Left ventricle myocardium inferior (tissue), 1 donor: ENCODE results near the gene CHD3. TPM values are rescaled to one million over a fixed set of nuclear protein-coding genes. Genes with fewer than 3 reads are reported as not detected.

Source experiments
- DNase-seq: peaks from one replicate; pipeline ENCODE4 v3.0.0-alpha.2; 2020
- H3K27ac ChIP-seq: fragments of 200-600 bp; replicated peaks from 2 replicates; pipeline ENCODE4 v1.8.0; 2021
- H3K27me3 ChIP-seq: fragments of 200-600 bp; 2 replicates; pipeline ENCODE4 v1.8.0; 2021; ENCODE audit warnings: low read depth
- H3K36me3 ChIP-seq: fragments of 200-600 bp; 2 replicates; pipeline ENCODE4 v1.8.0; 2021
- H3K4me1 ChIP-seq: fragments of 200-600 bp; 2 replicates; pipeline ENCODE4 v1.8.0; 2021
- H3K4me3 ChIP-seq: fragments of 200-600 bp; 2 replicates; pipeline ENCODE4 v1.8.0; 2021; ENCODE audit warnings: mild to moderate bottlenecking, moderate library complexity
- H3K9me3 ChIP-seq: fragments of 200-600 bp; replicated peaks from 2 replicates; pipeline ENCODE4 v1.8.0; 2021
- CTCF ChIP-seq: fragments of 200-600 bp; IDR thresholded peaks from 2 replicates; pipeline ENCODE4 v1.8.0; 2021; ENCODE audit warnings: antibody characterized with exemption, mild to moderate bottlenecking, borderline replicate concordance
- intact Hi-C: fragments of 100-400 bp; cut with micrococcal nuclease; formaldehyde crosslinking; loops from one replicate; pipeline ENCODE4 v1.11.0; 2022
- total RNA-seq: library from RNA; stranded (reverse); fragmentation: NEBNext Ultra II Directional; extraction: Animal tissue kit (Norgen Biotek cat#: 25700); gene quantifications from one replicate; pipeline ENCODE4 v1.2.1, GENCODE V29; 2021
- donor health status: DM: no; HTN: yes; CAD: no; lungs with severe emphysema.

Gene CHD3
- total RNA-seq, 1 donor from 2014 or later: 15.6 TPM

- intact Hi-C loops: no loop called here
- DNase-seq: no peak
- H3K9me3 ChIP-seq: no peaks in the 10 kb centered on the region
- H3K4me3 ChIP-seq: no peak overlapping the region
- H3K4me1 ChIP-seq: peaks cover 44% of the 10 kb centered on the region
- no peaks in the 10 kb centered on the region for H3K27me3 ChIP-seq
- no peak overlapping the region for H3K27ac ChIP-seq
- TF ChIP-seq CTCF: no peak
- peaks cover 71% of the 10 kb centered on the region for H3K36me3 ChIP-seq
These were observed 37.7 kb upstream of the CHD3 start for GRCh38 chr17:7850701-7851437.

DNA sequence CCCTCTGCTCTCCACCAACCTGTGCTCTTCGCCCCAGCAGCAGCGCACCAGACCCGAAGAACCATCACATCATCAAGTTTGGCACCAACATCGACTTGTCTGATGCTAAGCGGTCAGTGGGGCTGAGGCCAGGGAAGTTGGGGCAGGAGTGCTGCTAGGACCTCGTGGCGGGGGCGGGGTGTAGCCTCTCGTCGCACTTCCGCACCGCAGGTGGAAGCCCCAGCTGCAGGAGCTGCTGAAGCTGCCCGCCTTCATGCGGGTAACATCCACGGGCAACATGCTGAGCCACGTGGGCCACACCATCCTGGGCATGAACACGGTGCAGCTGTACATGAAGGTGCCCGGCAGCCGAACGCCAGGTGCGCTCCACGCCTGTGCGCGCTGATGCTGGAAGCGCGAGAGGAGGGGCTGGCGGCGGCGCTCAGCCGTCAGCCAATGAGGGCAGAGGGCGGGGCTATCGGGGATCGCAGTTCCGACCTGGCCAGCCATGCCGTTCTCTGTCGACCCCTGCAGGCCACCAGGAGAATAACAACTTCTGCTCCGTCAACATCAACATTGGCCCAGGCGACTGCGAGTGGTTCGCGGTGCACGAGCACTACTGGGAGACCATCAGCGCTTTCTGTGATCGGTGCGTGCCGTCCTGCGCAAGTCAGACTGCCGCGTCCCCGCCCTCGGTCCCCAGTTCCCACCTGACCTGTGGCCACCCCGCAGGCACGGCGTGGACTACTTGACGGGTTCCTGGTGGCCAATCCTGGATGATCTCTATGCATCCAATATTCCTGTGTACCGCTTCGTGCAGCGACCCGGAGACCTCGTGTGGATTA is 36.9 kb upstream of the CHD3 start:
- Histone ChIP-seq H3K36me3 (peaks cover 64% of the 10 kb centered on the region), H3K27me3 (no peaks in the 10 kb centered on the region), H3K27ac (peak overlapping the region; percentile 99), H3K9me3 (no peaks in the 10 kb centered on the region), H3K4me1 (peaks cover 46% of the 10 kb centered on the region), H3K4me3 (peak overlapping the region; percentile 18)
- peak; percentile 99 for TF ChIP-seq CTCF
- peak; percentile 88 for DNase-seq
- intact Hi-C loops: no loop called here

- peaks cover 58% of the 10 kb centered on the region for H3K36me3 ChIP-seq
- H3K9me3 ChIP-seq: no peaks in the 10 kb centered on the region
- intact Hi-C loops: no loop called here
- H3K4me1 ChIP-seq: peaks cover 49% of the 10 kb centered on the region
- TF ChIP-seq CTCF: no peak
- peak overlapping the region; percentile 18 for H3K4me3 ChIP-seq
- DNase-seq: no peak
- H3K27me3 ChIP-seq: no peaks in the 10 kb centered on the region
- H3K27ac ChIP-seq: peak overlapping the region; percentile 99
These were observed 36.3 kb upstream of the CHD3 start for GRCh38 chr17:7852262-7852670.

DNA sequence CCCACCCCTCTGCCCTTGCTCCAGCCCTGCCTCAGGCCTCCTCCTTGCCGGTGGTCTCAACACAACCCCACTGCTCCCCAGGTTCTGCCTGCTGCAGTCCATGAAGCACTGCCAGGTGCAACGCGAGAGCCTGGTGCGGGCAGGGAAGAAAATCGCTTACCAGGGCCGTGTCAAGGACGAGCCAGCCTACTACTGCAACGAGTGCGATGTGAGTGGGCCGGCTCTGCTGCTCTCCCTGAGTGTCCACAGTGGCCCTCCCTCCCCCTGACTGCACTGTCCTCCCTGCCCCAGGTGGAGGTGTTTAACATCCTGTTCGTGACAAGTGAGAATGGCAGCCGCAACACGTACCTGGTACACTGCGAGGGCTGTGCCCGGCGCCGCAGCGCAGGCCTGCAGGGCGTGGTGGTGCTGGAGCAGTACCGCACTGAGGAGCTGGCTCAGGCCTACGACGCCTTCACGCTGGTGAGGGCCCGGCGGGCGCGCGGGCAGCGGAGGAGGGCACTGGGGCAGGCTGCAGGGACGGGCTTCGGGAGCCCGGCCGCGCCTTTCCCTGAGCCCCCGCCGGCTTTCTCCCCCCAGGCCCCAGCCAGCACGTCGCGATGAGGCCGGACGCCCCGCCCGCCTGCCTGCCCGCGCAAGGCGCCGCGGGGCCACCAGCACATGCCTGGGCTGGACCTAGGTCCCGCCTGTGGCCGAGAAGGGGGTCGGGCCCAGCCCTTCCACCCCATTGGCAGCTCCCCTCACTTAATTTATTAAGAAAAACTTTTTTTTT is 35.5 kb upstream of the CHD3 start:
- Histone ChIP-seq H3K4me3 (peak overlapping the region; percentile 86), H3K36me3 (peaks cover 52% of the 10 kb centered on the region), H3K4me1 (peaks cover 56% of the 10 kb centered on the region), H3K27ac (peak overlapping the region; percentile 99), H3K27me3 (no peaks in the 10 kb centered on the region), H3K9me3 (no peaks in the 10 kb centered on the region)
- no peak for TF ChIP-seq CTCF
- intact Hi-C loops: no loop called here
- DNase-seq: no peak

DNA sequence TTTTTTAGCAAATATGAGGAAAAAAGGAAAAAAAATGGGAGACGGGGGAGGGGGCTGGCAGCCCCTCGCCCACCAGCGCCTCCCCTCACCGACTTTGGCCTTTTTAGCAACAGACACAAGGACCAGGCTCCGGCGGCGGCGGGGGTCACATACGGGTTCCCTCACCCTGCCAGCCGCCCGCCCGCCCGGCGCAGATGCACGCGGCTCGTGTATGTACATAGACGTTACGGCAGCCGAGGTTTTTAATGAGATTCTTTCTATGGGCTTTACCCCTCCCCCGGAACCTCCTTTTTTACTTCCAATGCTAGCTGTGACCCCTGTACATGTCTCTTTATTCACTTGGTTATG is 34.9 kb upstream of the CHD3 start:
- Histone ChIP-seq H3K27me3 (no peaks in the 10 kb centered on the region), H3K36me3 (peaks cover 48% of the 10 kb centered on the region), H3K27ac (peak overlapping the region; percentile 99), H3K4me1 (peaks cover 61% of the 10 kb centered on the region), H3K9me3 (no peaks in the 10 kb centered on the region), H3K4me3 (peak overlapping the region; percentile 86)
- intact Hi-C loops: no loop called here
- no peak for DNase-seq
- no peak for TF ChIP-seq CTCF
